ENCODE measurements around the gene FYCO1. TPM values are rescaled to one million over a fixed set of nuclear protein-coding genes. Genes with fewer than 3 reads are reported as not detected.

FYCO1 gene
- total RNA-seq, 1 experiment from 2014 or later = 15.4 TPM

DNA sequence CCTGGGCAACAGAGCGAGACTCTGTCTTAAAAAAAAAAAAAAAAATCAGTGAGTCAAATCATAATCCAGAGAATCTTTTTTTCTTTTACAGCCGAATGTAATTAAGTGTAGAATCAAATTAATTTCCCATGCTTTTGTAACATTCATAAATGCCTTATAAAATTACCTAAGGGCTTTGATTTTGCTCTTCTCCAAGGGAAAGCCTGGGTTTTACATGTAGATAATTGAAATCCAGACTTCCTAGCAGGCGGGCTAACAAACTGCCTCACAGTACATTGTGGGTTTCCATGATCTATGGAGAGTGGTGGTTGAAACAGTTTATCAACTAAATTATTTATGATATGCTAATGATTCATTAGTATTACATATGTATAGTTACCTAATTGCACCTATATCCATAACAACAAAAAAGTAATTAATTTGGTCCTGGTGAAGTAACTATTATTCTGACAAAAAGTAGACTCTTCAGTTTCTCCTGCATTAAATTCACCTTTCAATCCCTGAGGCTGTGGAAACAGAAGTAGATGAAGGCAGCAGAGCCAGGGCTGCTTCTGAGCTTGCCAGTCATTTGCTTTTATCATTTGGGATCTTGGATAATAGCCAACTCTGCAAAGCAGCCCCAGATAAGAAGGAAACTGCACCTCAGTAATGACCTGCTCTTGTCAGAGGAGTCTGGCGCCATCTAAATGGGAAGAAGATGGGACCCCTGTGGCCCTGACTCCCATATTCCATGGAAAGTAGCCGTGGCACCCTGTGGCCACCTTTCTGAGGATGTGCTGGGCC is 99.7 kb downstream of the FYCO1 start:
- ChIA-PET CTCF (interaction anchor here (0.6 kb wide), 1 partner anchor 187 kb away, joined by 3 read pairs; no protein-coding TSS in a partner anchor), POLR2A (ENCODE audit: unreplicated experiment) (interaction anchor here (0.6 kb wide), 1 partner anchor 260 kb away, joined by 4 read pairs; no protein-coding TSS in a partner anchor)
- no peak overlapping the region for H3K4me2 ChIP-seq (ENCODE audit: low read length)
- H3K9me2 ChIP-seq (replicated peaks; ENCODE audit: low read length) = no peaks in the 10 kb centered on the region
- no peaks in the 10 kb centered on the region for H3F3A ChIP-seq (ENCODE audit: low read length, unreplicated experiment)
- ATAC-seq (no peak), DNase-seq (no peak)
- no peaks in the 10 kb centered on the region for H3K9me3 ChIP-seq (ENCODE audit: low read length)
- no peak overlapping the region for H2AFZ ChIP-seq (ENCODE audit: low read length)
- no peaks in the 10 kb centered on the region for H3K36me3 ChIP-seq (ENCODE audit: low read depth, low read length)
- no peak for TF ChIP-seq EZH2 (IDR thresholded peaks at IDR 0.05; ENCODE audit: low read length, unreplicated experiment)
- no peak for TF ChIP-seq CTCF (conservative IDR thresholded peaks at IDR 0.05; ENCODE audit: low read depth, low read length)
- no peak for TF ChIP-seq EZH2phosphoT487 (IDR thresholded peaks at IDR 0.05; ENCODE audit: borderline replicate concordance, low read length)
- H3K4me1 ChIP-seq (ENCODE audit: insufficient read depth, low read length) = peaks cover 20% of the 10 kb centered on the region
- no peak overlapping the region for H3K27ac ChIP-seq (ENCODE audit: low read length)
- H3K9ac ChIP-seq (ENCODE audit: low read length) = no peak overlapping the region
- no peaks in the 10 kb centered on the region for H3K27me3 ChIP-seq (ENCODE audit: low read length)
- no peaks in the 10 kb centered on the region for H4K20me1 ChIP-seq (ENCODE audit: low read length)
- BruUV-seq (replicated peaks) = no TSS peak
- H3K79me2 ChIP-seq (ENCODE audit: low read length) = no peaks in the 10 kb centered on the region
- intact Hi-C loops (cut with micrococcal nuclease) = no loop called here
- no peak overlapping the region for H3K4me3 ChIP-seq (ENCODE audit: low read length)

DNA sequence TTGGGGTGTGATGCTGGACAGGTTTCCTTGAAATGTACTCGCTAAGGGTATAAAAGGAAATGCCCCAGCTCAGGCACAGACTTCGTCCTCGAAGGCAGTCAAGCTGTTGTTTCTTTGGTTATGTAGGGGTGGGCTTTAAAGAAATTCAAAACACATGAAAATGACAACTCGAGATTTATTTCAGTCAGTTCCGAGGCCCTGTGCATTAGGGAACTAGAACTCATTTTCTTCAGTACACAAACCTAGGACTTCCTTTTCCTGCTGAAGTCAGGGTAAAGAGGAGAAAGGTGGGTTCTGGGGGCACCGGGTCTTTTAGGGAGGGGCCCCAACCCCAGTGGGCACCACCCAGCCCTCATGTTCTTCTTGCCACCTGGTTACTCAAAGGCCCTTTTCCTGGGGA is 101.6 kb downstream of the FYCO1 start:
- no peaks in the 10 kb centered on the region for H3K9me3 ChIP-seq (ENCODE audit: low read length)
- ATAC-seq (no peak), DNase-seq (no peak)
- H3K9ac ChIP-seq (ENCODE audit: low read length) = no peak overlapping the region
- TF ChIP-seq EZH2 (IDR thresholded peaks at IDR 0.05; ENCODE audit: low read length, unreplicated experiment) = no peak
- H3K79me2 ChIP-seq (ENCODE audit: low read length) = no peaks in the 10 kb centered on the region
- no peaks in the 10 kb centered on the region for H4K20me1 ChIP-seq (ENCODE audit: low read length)
- POLR2A ChIA-PET (ENCODE audit: unreplicated experiment) = no interaction called here
- no peak overlapping the region for H3K4me3 ChIP-seq (ENCODE audit: low read length)
- H3K36me3 ChIP-seq (ENCODE audit: low read depth, low read length) = no peaks in the 10 kb centered on the region
- H3K27ac ChIP-seq (ENCODE audit: low read length) = no peak overlapping the region
- H3K4me2 ChIP-seq (ENCODE audit: low read length) = no peak overlapping the region
- no peak overlapping the region for H2AFZ ChIP-seq (ENCODE audit: low read length)
- CTCF ChIA-PET = no interaction called here
- H3K4me1 ChIP-seq (ENCODE audit: insufficient read depth, low read length) = peaks cover 25% of the 10 kb centered on the region
- no peaks in the 10 kb centered on the region for H3F3A ChIP-seq (ENCODE audit: low read length, unreplicated experiment)
- no TSS peak for BruUV-seq (replicated peaks)
- H3K9me2 ChIP-seq (replicated peaks; ENCODE audit: low read length) = no peaks in the 10 kb centered on the region
- intact Hi-C loops (cut with micrococcal nuclease) = no loop called here
- H3K27me3 ChIP-seq (ENCODE audit: low read length) = no peaks in the 10 kb centered on the region

GRCh38 chr3:45892161-45892560 is 103.5 kb downstream of the FYCO1 start:
- Histone ChIP-seq H3K36me3 (ENCODE audit: low read depth, low read length) (no peaks in the 10 kb centered on the region), H4K20me1 (ENCODE audit: low read length) (no peaks in the 10 kb centered on the region), H2AFZ (ENCODE audit: low read length) (no peak overlapping the region), H3K27me3 (ENCODE audit: low read length) (no peaks in the 10 kb centered on the region), H3K9me2 (replicated peaks; ENCODE audit: low read length) (no peaks in the 10 kb centered on the region), H3K79me2 (ENCODE audit: low read length) (no peaks in the 10 kb centered on the region), H3F3A (ENCODE audit: low read length, unreplicated experiment) (no peaks in the 10 kb centered on the region), H3K4me3 (ENCODE audit: low read length) (no peak overlapping the region), H3K9ac (ENCODE audit: low read length) (no peak overlapping the region), H3K4me1 (ENCODE audit: insufficient read depth, low read length) (peaks cover 36% of the 10 kb centered on the region), H3K27ac (ENCODE audit: low read length) (no peak overlapping the region), H3K9me3 (ENCODE audit: low read length) (no peaks in the 10 kb centered on the region), H3K4me2 (ENCODE audit: low read length) (no peak overlapping the region)
- no TSS peak for BruUV-seq (replicated peaks)
- intact Hi-C loops (cut with micrococcal nuclease) = no loop called here
- TF ChIP-seq CTCF (conservative IDR thresholded peaks at IDR 0.05; ENCODE audit: low read depth, low read length) (no peak), EZH2phosphoT487 (IDR thresholded peaks at IDR 0.05; ENCODE audit: borderline replicate concordance, low read length) (no peak), EZH2 (IDR thresholded peaks at IDR 0.05; ENCODE audit: low read length, unreplicated experiment) (no peak)
- ChIA-PET POLR2A (ENCODE audit: unreplicated experiment) (interaction anchor here (0.7 kb wide), 1 partner anchor 24 kb away, joined by 4 read pairs; no protein-coding TSS in a partner anchor), CTCF (no interaction called here)
- DNase-seq = no peak
- ATAC-seq = no peak

Measured in PC-3 (cell line).